ENCODE results near the gene LONRF2.

The LONRF2 gene

DNA sequence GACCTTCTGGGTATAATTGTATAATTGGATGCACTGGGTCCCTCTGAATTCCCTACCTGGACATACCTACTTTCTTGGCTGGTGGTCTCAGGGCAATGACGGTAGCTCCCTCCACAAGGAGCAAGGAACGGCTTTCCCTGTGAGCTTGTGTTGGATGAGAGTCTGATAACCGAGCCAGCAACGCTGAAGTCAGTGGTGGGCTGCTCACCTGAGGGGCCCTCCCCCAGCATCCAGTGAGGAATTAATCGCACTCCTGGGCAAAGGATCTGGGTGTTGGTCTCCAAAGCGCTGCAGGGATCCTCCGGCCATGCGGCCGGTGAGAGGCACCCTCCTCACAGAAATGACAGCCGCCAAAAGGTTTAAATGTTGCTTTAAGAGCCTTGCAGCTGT lies 47.1 kb downstream of the LONRF2 start:
- no peak for DNase-seq (ENCODE audit: low read depth in 2 of 2)

GRCh38 chr2:100274566-100275199 lies 47.6 kb downstream of the LONRF2 start:
- DNase-seq (ENCODE audit: low read depth in 2 of 2), result no peak

DNA sequence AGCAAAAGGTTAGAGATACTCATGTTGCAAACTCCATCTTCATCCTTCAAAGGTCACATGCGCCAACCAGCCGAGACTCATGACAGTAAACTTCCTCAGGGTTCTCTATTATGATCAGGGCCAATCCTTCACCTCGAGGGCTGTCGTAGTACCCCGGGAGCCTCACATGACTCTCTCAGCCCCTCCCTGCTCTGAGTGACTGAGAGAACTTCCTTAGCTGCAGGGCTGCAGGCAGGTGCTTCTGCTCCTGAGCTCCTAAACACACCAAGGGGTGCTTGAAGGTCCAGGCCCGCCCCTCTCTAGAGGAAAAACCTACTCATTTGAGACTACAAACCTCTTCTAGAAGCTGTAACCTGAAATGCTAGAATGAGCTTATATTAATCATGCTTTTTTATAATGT lies 48.2 kb downstream of the LONRF2 start:
- DNase-seq (ENCODE audit: low read depth in 2 of 2), result no peak

- no peak for DNase-seq (ENCODE audit: low read depth in 2 of 2)
These were observed 48.9 kb downstream of the LONRF2 start for GRCh38 chr2:100273387-100273786.

- DNase-seq (ENCODE audit: low read depth in 2 of 2), result no peak
These were observed 49.4 kb downstream of the LONRF2 start for GRCh38 chr2:100272841-100273329.

- no peak for DNase-seq (ENCODE audit: low read depth in 2 of 2)
These were observed 51.1 kb downstream of the LONRF2 start for GRCh38 chr2:100271210-100271609.

GRCh38 chr2:100270381-100271146 lies 51.7 kb downstream of the LONRF2 start:
- DNase-seq (ENCODE audit: low read depth in 2 of 2), result no peak

GRCh38 chr2:100269889-100270288 lies 52.4 kb downstream of the LONRF2 start:
- DNase-seq (ENCODE audit: low read depth in 2 of 2), result no peak

GRCh38 chr2:100268986-100269385 lies 53.3 kb downstream of the LONRF2 start:
- no peak for DNase-seq (ENCODE audit: low read depth in 2 of 2)

GRCh38 chr2:100267751-100268150 lies 54.5 kb downstream of the LONRF2 start:
- DNase-seq (ENCODE audit: low read depth in 2 of 2), result no peak

DNA sequence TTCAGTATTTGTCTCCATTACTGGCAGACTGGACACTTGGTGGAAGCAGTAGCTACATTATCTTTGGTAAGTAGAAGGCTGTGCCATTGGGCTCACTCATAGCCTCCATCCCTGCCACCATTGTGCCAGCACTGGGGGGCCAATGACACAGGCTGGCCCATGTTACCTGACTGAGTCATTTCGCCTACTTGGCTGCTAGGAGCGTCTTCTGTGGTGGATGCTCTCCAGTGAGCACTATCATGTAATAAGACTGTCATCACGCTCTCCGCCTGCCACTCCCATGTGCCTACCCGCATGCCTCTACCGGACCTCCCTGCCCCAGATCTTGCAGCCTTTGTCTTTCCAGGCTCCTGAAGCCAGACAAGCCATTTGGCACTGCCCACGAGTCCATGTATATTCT lies 56.2 kb downstream of the LONRF2 start:
- no peak for DNase-seq (ENCODE audit: low read depth in 2 of 2)

GRCh38 chr2:100265226-100265625 lies 57.1 kb downstream of the LONRF2 start:
- no peak for DNase-seq (ENCODE audit: low read depth in 2 of 2)

- no peak for DNase-seq (ENCODE audit: low read depth in 2 of 2)
These were observed 57.6 kb downstream of the LONRF2 start for GRCh38 chr2:100264651-100265050.

GRCh38 chr2:100264121-100264520 lies 58.2 kb downstream of the LONRF2 start:
- no peak for DNase-seq (ENCODE audit: low read depth in 2 of 2)

DNA sequence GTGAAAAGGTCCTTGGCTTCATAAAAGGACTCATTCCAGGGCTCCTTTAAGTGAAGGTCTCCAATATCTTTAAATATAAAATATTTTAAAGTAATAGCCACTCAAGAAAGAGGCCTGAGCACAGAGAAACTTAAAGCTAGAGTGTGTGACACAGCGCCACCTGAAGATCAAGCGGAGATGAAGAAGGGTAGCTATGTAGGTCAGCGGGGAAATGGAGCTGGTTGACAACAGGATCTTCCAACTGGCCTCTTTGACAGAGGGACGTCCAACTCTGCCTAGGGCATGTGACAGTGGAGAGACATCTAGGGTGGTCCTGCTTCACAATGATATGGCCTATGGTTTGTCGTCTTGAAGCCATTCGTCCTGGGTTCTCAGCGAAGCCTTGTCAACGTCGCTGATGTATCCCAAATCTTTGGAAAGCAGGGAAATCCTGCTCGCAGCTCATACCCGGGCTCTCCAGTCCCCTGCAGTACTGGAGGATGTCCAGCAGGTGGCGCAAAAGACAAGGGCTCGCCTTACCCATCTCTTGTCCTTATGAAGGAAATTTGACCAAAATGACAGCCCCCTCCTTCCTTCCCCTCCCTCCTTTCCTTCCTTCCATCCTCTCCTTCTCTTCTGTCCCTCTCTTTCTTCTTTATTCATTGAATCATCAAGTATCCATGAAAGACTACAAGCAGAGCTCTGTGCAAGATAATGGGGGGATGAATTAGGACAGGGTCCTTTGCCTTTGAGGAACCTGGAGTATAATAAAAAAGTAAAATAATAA lies 59.6 kb downstream of the LONRF2 start:
- DNase-seq (ENCODE audit: low read depth in 2 of 2), result peak; percentile 45 to 50

DNA sequence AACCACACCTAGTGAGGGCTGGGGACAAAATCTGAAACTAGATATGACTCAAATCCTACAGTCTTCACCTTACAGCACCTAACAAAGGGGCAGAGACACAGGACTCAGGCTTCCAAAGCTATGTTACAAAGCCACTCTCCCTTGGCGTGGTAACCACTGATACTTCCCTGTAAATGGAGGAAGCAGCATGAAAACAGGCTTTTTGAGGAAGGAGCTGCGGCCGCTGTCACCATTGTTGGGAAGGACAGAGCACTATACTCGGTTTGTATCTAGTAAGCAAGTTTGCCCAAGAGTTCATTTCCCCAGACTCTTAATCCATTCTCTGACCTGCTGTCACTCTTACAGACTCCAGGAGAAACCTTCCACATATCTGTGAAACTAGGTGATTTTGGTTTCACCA lies 60.3 kb downstream of the LONRF2 start:
- no peak for DNase-seq (ENCODE audit: low read depth in 2 of 2)

GRCh38 chr2:100260712-100261620 lies 61.3 kb downstream of the LONRF2 start:
- DNase-seq (ENCODE audit: low read depth in 2 of 2), result no peak

DNA sequence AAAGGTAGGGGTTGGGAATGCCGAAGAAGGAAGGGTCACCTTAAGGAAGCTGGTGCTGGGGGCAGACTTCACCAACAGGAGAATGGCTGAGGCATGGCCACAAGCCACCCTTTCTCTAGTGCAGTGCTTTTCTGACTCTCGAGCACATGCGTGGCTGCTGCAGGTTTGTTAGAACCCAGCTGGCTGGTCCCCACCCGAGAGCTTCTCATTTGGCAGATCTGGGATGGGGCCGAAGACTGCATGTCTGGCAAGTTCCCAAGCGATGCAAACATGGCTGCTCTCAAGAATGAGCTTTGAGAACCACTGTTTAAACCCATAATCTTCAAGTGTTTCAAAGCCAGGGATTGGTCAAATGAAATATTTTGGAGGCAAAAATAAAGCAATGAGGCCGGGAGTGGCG lies 63.2 kb downstream of the LONRF2 start:
- no peak for DNase-seq (ENCODE audit: low read depth in 2 of 2)

DNA sequence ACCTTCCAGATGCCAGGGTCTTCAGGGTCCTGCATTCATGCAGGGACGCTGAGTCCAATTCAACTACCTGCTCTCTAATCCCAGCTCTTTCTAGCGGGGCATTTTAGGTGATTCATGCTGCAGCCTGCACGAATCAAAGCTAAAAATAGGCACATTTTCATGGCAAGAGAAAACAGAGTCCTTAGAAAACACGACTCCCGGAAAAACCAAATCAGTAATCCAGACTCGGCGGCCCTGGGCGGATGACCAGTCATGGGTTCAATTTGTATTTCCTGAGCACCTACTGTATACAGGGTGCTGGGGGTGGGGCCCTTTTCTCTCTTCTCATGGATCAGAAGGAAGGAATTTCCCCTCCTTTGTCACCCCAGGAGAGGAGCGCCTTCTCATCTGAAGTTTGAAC lies 64.4 kb downstream of the LONRF2 start:
- DNase-seq (ENCODE audit: low read depth in 2 of 2), result no peak

DNA sequence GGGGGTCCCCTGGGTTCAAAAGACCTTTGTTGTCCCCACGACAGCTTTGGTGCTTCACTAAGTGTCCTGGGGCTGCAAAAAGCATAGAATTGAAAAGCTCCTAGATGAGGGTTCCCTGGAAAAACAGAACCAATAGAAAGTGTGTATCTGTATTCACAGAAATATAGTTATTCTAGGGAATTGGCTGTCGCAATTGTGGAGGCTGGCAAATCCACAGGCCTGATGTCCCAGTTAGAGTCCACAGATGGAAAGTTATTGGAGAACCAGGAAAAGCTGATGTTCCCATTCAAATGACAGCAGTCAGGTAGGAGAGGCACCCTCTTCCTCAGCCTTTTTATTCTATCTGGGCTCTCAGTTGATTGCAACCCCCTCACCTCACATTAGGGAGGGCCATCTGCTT lies 65.5 kb downstream of the LONRF2 start:
- no peak for DNase-seq (ENCODE audit: low read depth in 2 of 2)

DNA sequence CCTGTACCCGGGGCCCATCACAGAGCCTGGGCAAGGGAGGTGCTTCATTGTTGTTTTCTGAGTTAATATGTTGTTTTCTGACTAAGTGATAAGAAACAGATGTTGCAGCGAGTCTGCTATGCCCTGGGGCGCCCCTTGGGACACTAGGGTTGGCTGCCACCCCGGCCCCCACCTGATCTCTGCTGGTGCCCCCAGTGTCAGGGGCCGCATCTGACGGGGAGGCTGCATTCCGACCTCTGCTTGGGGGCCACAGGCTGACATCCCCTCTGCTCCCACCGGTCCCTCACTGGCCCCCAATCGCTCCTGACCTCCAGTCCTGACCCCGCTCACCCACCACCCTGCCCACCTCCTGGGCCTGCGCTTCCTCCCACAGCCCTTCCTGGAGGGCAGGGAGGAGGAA lies 65.9 kb downstream of the LONRF2 start:
- no peak for DNase-seq (ENCODE audit: low read depth in 2 of 2)

Measured in stimulated activated CD4-positive, alpha-beta T cell treated with anti-CD3 and anti-CD28 coated beads, Interleukin-1b, Interleukin-23, amount 100 ng/mL, for 4 hours (primary cell).